A549 (cell line): ENCODE measurements around the gene FLYWCH1. TPM values are rescaled to one million over a fixed set of nuclear protein-coding genes. Genes with fewer than 3 reads are reported as not detected.

ENCODE experiments used
- ATAC-seq, 2 experiments: fragments of 200-7000 bp in 1 of 2; fragments of >200 bp in 1 of 2; cut with Nextera tagmentation in 1 of 2; cut with Tn5 transposase in 1 of 2; 3 replicates each; pipeline versions ENCODE4 v1.8.0 to v1.9.1; 2018 to 2020; ENCODE audit warnings: mild to moderate bottlenecking in 1 of 2, moderate library complexity in 1 of 2
- CTCF ChIA-PET: fragments of 300-600 bp; sonication (Branson Sonifier 250); formaldehyde crosslinking; extraction: SDS; loops from one replicate; lab custom pipeline; 2021; ENCODE audit warnings: antibody characterized with exemption, inconsistent platforms; lab: Yijun Ruan, JAX
- POLR2A ChIA-PET: fragments of 350-600 bp; formaldehyde crosslinking; extraction: SDS; loops from one replicate; lab custom pipeline; 2021; ENCODE audit warnings: antibody characterized with exemption, inconsistent platforms; lab: Yijun Ruan, JAX
- DNase-seq, 2 experiments: peaks; one replicate each; pipeline versions ENCODE4 v3.0.0 to v3.0.0-alpha.2; 2011 to 2016; ENCODE audit warnings: low read depth in 1 of 2, low spot score in 1 of 2
- FAIRE-seq: peaks from 2 replicates; lab custom pipeline; 2011; peaks lifted over from hg19 to GRCh38; lab: Jason Lieb, UNC
- H3K27ac ChIP-seq, 2 experiments: fragments of >200 bp; sonication (Bioruptor Twin); formaldehyde crosslinking; 3 replicates each; pipeline ENCODE4 v1.5.1; 2016 to 2017
- H3K4me1 ChIP-seq: fragments of >200 bp; sonication (Bioruptor Twin); formaldehyde crosslinking; 3 replicates; pipeline ENCODE4 v1.6.1; 2016
- H3K4me2 ChIP-seq: fragments of >200 bp; sonication (Bioruptor Twin); formaldehyde crosslinking; 3 replicates; pipeline ENCODE4 v1.6.1; 2016
- H3K4me3 ChIP-seq: fragments of >200 bp; sonication (Bioruptor Twin); formaldehyde crosslinking; 3 replicates; pipeline ENCODE4 v1.5.1; 2016
- H3K9me3 ChIP-seq: fragments of >200 bp; sonication (Bioruptor Twin); formaldehyde crosslinking; 3 replicates; pipeline ENCODE4 v1.6.1; 2016
- CEBPB ChIP-seq, 2 experiments: fragments of >200 bp in 1 of 2; sonication (Bioruptor Twin) in 1 of 2; formaldehyde crosslinking in 1 of 2; IDR thresholded peaks; 2 replicates each; pipeline ENCODE4 v1.6.1; 2012 to 2016
- CHD2 ChIP-seq: fragments of 150-350 bp; IDR thresholded peaks from 2 replicates; pipeline ENCODE4 v1.6.1; 2014; ENCODE audit warnings: low read length; ENCODE audit not compliant: partially characterized antibody
- CHD4 ChIP-seq: fragments of 200-600 bp; sonication (generic); IDR thresholded peaks from 2 replicates; pipeline ENCODE4 v1.6.1; 2016; ENCODE audit warnings: antibody characterized with exemption, mild to moderate bottlenecking, borderline replicate concordance
- FOSB ChIP-seq: fragments of 250-450 bp; sonication (Bioruptor Pico); IDR thresholded peaks from 2 replicates; pipeline ENCODE4 v1.5.0; 2020; ENCODE audit warnings: mild to moderate bottlenecking, moderate library complexity
- FOSL2 ChIP-seq, 2 experiments: fragments of 450-650 bp in 1 of 2; fragments of >200 bp in 1 of 2; sonication (Bioruptor Twin) in 1 of 2; formaldehyde crosslinking; IDR thresholded peaks; 2 replicates each; pipeline versions ENCODE4 v1.5.0 to v1.6.1; 2016 to 2020; ENCODE audit warnings: mild to moderate bottlenecking in 1 of 2, moderate library complexity in 1 of 2
- HDAC2 ChIP-seq: fragments of 200-600 bp; sonication (generic); IDR thresholded peaks from 2 replicates; pipeline ENCODE4 v1.6.1; 2016
- HOXA7 ChIP-seq: fragments of 250-450 bp; sonication (Bioruptor Pico); IDR thresholded peaks from 2 replicates; pipeline ENCODE4 v1.5.0; 2020; ENCODE audit warnings: mild to moderate bottlenecking, moderate library complexity
- JUN ChIP-seq, 2 experiments: fragments of >200 bp; sonication (Bioruptor Twin); formaldehyde crosslinking; IDR thresholded peaks; 2 replicates in 1 of 2; 3 replicates in 1 of 2; pipeline ENCODE4 v1.6.1; 2016 to 2017
- KDM1A ChIP-seq: fragments of 200-600 bp; sonication (generic); IDR thresholded peaks from 2 replicates; pipeline ENCODE4 v1.6.1; 2016; ENCODE audit warnings: low read depth, mild to moderate bottlenecking
- KDM5A ChIP-seq: fragments of 200-600 bp; sonication (generic); IDR thresholded peaks from 2 replicates; pipeline ENCODE4 v1.6.1; 2016; ENCODE audit warnings: antibody characterized with exemption, mild to moderate bottlenecking
- MAFK ChIP-seq: fragments of 450-650 bp; IDR thresholded peaks from 2 replicates; pipeline ENCODE4 v1.6.1; 2014; ENCODE audit not compliant: partially characterized antibody
- MYC ChIP-seq: IDR thresholded peaks from 2 replicates; pipeline ENCODE4 v1.6.1; 2012; ENCODE audit warnings: mild to moderate bottlenecking, inconsistent platforms, low read length, improper control_type of control experiment, borderline replicate concordance
- NR3C1 ChIP-seq: fragments of >200 bp; sonication (Bioruptor Twin); formaldehyde crosslinking; IDR thresholded peaks from 3 replicates; pipeline ENCODE4 v1.6.1; 2017
- POLR2A ChIP-seq: IDR thresholded peaks from 2 replicates; pipeline ENCODE4 v1.6.1; 2012; ENCODE audit warnings: mild to moderate bottlenecking, low read length
- POLR2AphosphoS2 ChIP-seq: conservative IDR thresholded peaks from 2 replicates; pipeline ENCODE4 v1.6.1; 2012; ENCODE audit warnings: low read length, improper control_type of control experiment, inconsistent platforms
- RAD21 ChIP-seq, 2 experiments: fragments of >200 bp in 1 of 2; sonication (Bioruptor Twin) in 1 of 2; formaldehyde crosslinking in 1 of 2; IDR thresholded peaks in 1 of 2; conservative IDR thresholded peaks in 1 of 2; 2 replicates in 1 of 2; 3 replicates in 1 of 2; pipeline ENCODE4 v1.6.1; 2012 to 2018; ENCODE audit warnings: inconsistent platforms in 1 of 2
- RARB ChIP-seq: fragments of 250-450 bp; sonication (Bioruptor Pico); IDR thresholded peaks from 2 replicates; pipeline ENCODE4 v1.8.0; 2021; ENCODE audit warnings: mild to moderate bottlenecking, moderate library complexity
- RCOR1 ChIP-seq: fragments of 150-350 bp; IDR thresholded peaks from 2 replicates; pipeline ENCODE4 v1.6.1; 2014; ENCODE audit warnings: antibody characterized with exemption, low read length, low read depth
- SMC3 ChIP-seq: fragments of >200 bp; sonication (Bioruptor Twin); formaldehyde crosslinking; IDR thresholded peaks from 3 replicates; pipeline ENCODE4 v1.6.1; 2018; ENCODE audit warnings: inconsistent platforms
- SREBF2 ChIP-seq: fragments of 450-650 bp; IDR thresholded peaks from 2 replicates; pipeline ENCODE4 v1.6.1; 2014; ENCODE audit warnings: mild to moderate bottlenecking, moderate library complexity
- TP53 ChIP-seq: fragments of 250-450 bp; sonication (Bioruptor Pico); IDR thresholded peaks from 2 replicates; pipeline ENCODE4 v1.5.0; 2021; ENCODE audit warnings: mild to moderate bottlenecking, moderate library complexity
- ZNF302 ChIP-seq: fragments of 250-450 bp; sonication (Bioruptor Pico); IDR thresholded peaks from 2 replicates; pipeline ENCODE4 v1.9.0; 2021; ENCODE audit warnings: inconsistent platforms, mild to moderate bottlenecking, moderate library complexity
- WGBS: methylation state at CpG from one replicate; pipeline ENCODE4 v1.1.6; 2017; ENCODE audit errors: missing lambda C conversion rate; 5-methylcytosine and 5-hydroxymethylcytosine counted together
- polyA plus RNA-seq, 4 experiments: library from polyadenylated mRNA; depleted of rRNA in 3 of 4; stranded (reverse); fragments of >200 nt; fragmentation: RNase III in 1 of 4; extraction: RNeasy Plus Mini Kit Qiagen cat#74134 plus additional on column Dnase treatment in 1 of 4; gene quantifications; 2 replicates in 3 of 4; 3 replicates in 1 of 4; pipeline ENCODE4 v1.2.3, GENCODE V29; 2011 to 2017
- TF ChIP-seq, protein P1 (sequence below): fragments of 200-600 bp; sonication (generic); IDR thresholded peaks from 2 replicates; pipeline ENCODE4 v1.6.1; 2016; ENCODE audit warnings: antibody characterized with exemption, mild to moderate bottlenecking, moderate library complexity
- TF ChIP-seq, protein P2 (sequence below): fragments of >200 bp; sonication (Bioruptor Twin); formaldehyde crosslinking; IDR thresholded peaks from 3 replicates; pipeline ENCODE4 v1.5.1; 2016
- TF ChIP-seq, protein P3 (sequence below): fragments of 450-650 bp; IDR thresholded peaks from 2 replicates; pipeline ENCODE4 v1.6.1; 2014; ENCODE audit warnings: antibody characterized with exemption
- TF ChIP-seq, protein P4 (sequence below): fragments of 250-450 bp; sonication (Bioruptor Pico); IDR thresholded peaks from 2 replicates; pipeline ENCODE4 v1.5.0; 2021; ENCODE audit warnings: mild to moderate bottlenecking, moderate library complexity, borderline replicate concordance
- TF ChIP-seq, protein P5 (sequence below): fragments of 150-350 bp; IDR thresholded peaks from 2 replicates; pipeline ENCODE4 v1.6.1; 2014; ENCODE audit warnings: low read depth, mild to moderate bottlenecking, low read length
- TF ChIP-seq, protein P6 (sequence below): fragments of >200 bp; sonication (Bioruptor Twin); formaldehyde crosslinking; IDR thresholded peaks from 2 replicates; pipeline ENCODE4 v1.6.1; 2016

Gene FLYWCH1
- polyA plus RNA-seq, 2 of the 4 experiments (the other 2 are of a cell fraction), result 9.3 to 22.5 TPM

DNA sequence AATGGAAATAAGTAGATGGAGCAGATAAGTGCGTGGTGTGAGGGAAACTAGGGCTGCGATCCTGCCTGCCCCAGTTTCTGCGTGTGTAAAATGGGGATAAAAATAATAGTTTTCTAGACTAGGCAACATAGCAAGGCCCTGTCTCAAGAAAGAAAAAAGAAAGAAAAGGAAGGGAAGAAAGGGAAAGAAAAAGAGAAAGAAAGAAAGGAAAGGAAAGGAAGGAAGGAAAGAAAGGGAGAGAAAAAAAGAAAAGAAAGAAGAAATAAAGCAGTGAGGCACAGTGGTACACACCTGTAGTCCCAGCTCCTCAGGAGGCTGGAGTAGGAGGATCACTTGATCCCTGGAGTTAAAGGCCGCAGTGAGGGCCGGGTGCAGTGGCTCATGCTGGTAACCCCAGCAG, 70.7 kb downstream of the FLYWCH1 start:
- POLR2A ChIA-PET, result no interaction called here

DNA sequence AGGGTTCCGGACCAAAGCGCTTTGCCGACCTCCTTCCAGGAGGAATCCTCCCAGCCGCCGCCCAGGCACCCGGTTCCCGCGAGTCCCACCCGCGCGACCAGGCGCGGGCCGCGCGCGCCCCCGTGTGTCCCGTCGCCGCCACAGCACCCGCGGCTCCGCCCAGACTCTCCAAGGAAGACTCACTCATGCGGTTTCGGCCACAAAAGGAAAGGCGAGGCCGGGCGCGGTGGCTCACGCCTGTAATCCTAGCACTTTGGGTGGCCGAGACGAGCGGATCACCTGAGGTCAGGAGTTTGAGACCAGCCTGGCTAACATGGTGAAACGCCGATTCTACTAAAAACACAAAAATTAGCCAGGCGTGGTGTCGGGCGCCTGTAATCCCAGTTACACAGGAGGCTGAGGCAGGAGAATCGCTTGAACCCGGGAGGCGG, 72.0 kb downstream of the FLYWCH1 start:
- Histone ChIP-seq H3K4me1 (peaks cover 18% of the 10 kb centered on the region; the same call in 2 of the 3 replicates), H3K4me2 (peak overlapping the region; percentile 81), H3K27ac (peak overlapping the region; percentile 70 to 84), H3K4me3 (peak overlapping the region; percentile 36), H3K9me3 (no peaks in the 10 kb centered on the region)
- DNase-seq (peak; percentile 81 to 91), ATAC-seq (peak; percentile 69 to 74), FAIRE-seq (no peak)
- CTCF ChIA-PET, result interaction anchor here (0.8 to 3.9 kb wide), 10 partner anchors 10 to 215 kb away, joined by 3 to 18 read pairs (median 4); no protein-coding TSS in a partner anchor
- 8% methylated on average over 35 of the region's 42 CpGs for WGBS
- POLR2A ChIA-PET, result interaction anchor here (1.3 kb wide), 1 partner anchor 36 kb away, joined by 5 read pairs; the partner anchor contains the start of gene TNFRSF12A
- peak; percentile 70; the same call in 1 of the 2 replicates for TF ChIP-seq TP53 (CRISPR knock-in tag)
- TF ChIP-seq KDM5A, result no peak
- TF ChIP-seq FOSB (CRISPR knock-in tag), result no peak
- TF ChIP-seq CHD2, result peak; percentile 77
- TF ChIP-seq, protein P1, sequence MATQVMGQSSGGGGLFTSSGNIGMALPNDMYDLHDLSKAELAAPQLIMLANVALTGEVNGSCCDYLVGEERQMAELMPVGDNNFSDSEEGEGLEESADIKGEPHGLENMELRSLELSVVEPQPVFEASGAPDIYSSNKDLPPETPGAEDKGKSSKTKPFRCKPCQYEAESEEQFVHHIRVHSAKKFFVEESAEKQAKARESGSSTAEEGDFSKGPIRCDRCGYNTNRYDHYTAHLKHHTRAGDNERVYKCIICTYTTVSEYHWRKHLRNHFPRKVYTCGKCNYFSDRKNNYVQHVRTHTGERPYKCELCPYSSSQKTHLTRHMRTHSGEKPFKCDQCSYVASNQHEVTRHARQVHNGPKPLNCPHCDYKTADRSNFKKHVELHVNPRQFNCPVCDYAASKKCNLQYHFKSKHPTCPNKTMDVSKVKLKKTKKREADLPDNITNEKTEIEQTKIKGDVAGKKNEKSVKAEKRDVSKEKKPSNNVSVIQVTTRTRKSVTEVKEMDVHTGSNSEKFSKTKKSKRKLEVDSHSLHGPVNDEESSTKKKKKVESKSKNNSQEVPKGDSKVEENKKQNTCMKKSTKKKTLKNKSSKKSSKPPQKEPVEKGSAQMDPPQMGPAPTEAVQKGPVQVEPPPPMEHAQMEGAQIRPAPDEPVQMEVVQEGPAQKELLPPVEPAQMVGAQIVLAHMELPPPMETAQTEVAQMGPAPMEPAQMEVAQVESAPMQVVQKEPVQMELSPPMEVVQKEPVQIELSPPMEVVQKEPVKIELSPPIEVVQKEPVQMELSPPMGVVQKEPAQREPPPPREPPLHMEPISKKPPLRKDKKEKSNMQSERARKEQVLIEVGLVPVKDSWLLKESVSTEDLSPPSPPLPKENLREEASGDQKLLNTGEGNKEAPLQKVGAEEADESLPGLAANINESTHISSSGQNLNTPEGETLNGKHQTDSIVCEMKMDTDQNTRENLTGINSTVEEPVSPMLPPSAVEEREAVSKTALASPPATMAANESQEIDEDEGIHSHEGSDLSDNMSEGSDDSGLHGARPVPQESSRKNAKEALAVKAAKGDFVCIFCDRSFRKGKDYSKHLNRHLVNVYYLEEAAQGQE, result peak; percentile 79
- no peak for TF ChIP-seq RCOR1
- 0 out of 5 replicates have a peak, but pooled peaks of 1 of the 2 experiments have one; percentile 25 for TF ChIP-seq JUN (IDR thresholded peaks at IDR 0.05)
- no peak for TF ChIP-seq RARB (CRISPR knock-in tag)
- TF ChIP-seq ZNF302, result no peak
- peak; percentile 58 for TF ChIP-seq SMC3
- TF ChIP-seq FOSL2 (IDR thresholded peaks at IDR 0.05), result no peak
- peak; percentile 8; the same call in 1 of the 2 replicates for TF ChIP-seq FOSL2 (CRISPR knock-in tag; IDR thresholded peaks at IDR 0.05)
- no peak for TF ChIP-seq SREBF2
- 0 out of 2 replicates have a peak, but pooled peaks have one; percentile 51 for TF ChIP-seq MYC
- no peak for TF ChIP-seq HDAC2
- peak; percentile 34 for TF ChIP-seq POLR2A
- TF ChIP-seq, protein P2, sequence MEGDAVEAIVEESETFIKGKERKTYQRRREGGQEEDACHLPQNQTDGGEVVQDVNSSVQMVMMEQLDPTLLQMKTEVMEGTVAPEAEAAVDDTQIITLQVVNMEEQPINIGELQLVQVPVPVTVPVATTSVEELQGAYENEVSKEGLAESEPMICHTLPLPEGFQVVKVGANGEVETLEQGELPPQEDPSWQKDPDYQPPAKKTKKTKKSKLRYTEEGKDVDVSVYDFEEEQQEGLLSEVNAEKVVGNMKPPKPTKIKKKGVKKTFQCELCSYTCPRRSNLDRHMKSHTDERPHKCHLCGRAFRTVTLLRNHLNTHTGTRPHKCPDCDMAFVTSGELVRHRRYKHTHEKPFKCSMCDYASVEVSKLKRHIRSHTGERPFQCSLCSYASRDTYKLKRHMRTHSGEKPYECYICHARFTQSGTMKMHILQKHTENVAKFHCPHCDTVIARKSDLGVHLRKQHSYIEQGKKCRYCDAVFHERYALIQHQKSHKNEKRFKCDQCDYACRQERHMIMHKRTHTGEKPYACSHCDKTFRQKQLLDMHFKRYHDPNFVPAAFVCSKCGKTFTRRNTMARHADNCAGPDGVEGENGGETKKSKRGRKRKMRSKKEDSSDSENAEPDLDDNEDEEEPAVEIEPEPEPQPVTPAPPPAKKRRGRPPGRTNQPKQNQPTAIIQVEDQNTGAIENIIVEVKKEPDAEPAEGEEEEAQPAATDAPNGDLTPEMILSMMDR, result peak; percentile 90
- TF ChIP-seq NR3C1, result no peak

More for the DNA sequence above, 70.7 kb downstream of the FLYWCH1 start:
- FAIRE-seq, result no peak
- H3K27ac ChIP-seq, result no peak overlapping the region
- TF ChIP-seq, protein P3, sequence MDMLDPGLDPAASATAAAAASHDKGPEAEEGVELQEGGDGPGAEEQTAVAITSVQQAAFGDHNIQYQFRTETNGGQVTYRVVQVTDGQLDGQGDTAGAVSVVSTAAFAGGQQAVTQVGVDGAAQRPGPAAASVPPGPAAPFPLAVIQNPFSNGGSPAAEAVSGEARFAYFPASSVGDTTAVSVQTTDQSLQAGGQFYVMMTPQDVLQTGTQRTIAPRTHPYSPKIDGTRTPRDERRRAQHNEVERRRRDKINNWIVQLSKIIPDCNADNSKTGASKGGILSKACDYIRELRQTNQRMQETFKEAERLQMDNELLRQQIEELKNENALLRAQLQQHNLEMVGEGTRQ, result no peak
- TF ChIP-seq NR3C1 (no peak), RAD21 (conservative IDR thresholded peaks at IDR 0.05 in 1 of 2, IDR thresholded peaks at IDR 0.05 in 1 of 2) (no peak), POLR2AphosphoS2 (no peak), HOXA7 (CRISPR knock-in tag) (no peak), KDM1A (no peak), CHD4 (no peak), SMC3 (no peak), MAFK (no peak), FOSL2 (IDR thresholded peaks at IDR 0.05) (no peak), FOSL2 (CRISPR knock-in tag; IDR thresholded peaks at IDR 0.05) (no peak), CEBPB (IDR thresholded peaks at IDR 0.05) (no peak), MYC (no peak)
- TF ChIP-seq, protein P4, sequence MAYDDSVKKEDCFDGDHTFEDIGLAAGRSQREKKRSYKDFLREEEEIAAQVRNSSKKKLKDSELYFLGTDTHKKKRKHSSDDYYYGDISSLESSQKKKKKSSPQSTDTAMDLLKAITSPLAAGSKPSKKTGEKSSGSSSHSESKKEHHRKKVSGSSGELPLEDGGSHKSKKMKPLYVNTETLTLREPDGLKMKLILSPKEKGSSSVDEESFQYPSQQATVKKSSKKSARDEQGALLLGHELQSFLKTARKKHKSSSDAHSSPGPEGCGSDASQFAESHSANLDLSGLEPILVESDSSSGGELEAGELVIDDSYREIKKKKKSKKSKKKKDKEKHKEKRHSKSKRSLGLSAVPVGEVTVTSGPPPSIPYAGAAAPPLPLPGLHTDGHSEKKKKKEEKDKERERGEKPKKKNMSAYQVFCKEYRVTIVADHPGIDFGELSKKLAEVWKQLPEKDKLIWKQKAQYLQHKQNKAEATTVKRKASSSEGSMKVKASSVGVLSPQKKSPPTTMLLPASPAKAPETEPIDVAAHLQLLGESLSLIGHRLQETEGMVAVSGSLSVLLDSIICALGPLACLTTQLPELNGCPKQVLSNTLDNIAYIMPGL, result no peak
- TF ChIP-seq, protein P5, sequence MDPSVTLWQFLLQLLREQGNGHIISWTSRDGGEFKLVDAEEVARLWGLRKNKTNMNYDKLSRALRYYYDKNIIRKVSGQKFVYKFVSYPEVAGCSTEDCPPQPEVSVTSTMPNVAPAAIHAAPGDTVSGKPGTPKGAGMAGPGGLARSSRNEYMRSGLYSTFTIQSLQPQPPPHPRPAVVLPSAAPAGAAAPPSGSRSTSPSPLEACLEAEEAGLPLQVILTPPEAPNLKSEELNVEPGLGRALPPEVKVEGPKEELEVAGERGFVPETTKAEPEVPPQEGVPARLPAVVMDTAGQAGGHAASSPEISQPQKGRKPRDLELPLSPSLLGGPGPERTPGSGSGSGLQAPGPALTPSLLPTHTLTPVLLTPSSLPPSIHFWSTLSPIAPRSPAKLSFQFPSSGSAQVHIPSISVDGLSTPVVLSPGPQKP, result no peak
- TF ChIP-seq, protein P6, sequence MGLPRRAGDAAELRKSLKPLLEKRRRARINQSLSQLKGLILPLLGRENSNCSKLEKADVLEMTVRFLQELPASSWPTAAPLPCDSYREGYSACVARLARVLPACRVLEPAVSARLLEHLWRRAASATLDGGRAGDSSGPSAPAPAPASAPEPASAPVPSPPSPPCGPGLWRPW, result no peak
- TF ChIP-seq, all 56 proteins: peak for 0
- 85% methylated on average over 5 of the region's 5 CpGs for WGBS
- H3K9me3 ChIP-seq, result no peaks in the 10 kb centered on the region
- ATAC-seq (no peak), DNase-seq (no peak)
- H3K4me3 ChIP-seq, result no peak overlapping the region
- peaks cover 18% of the 10 kb centered on the region; the same call in 2 of the 3 replicates for H3K4me1 ChIP-seq
- CTCF ChIA-PET, result interaction anchor here (0.7 to 3.9 kb wide), 11 partner anchors 8 to 92 kb away, joined by 3 to 27 read pairs (median 5); partner anchors contain the start of gene PAQR4
- no peak overlapping the region for H3K4me2 ChIP-seq
